Muscle layer of duodenum (tissue), 2 donors: Measurements from ENCODE around the gene TMEM131.
"Not testable (repeated sequence)": the region's sequence is repeated elsewhere in the genome, so short reads cannot be mapped to it uniquely, and the experiment has no call there.

Source experiments
- H3K27ac ChIP-seq: one replicate; pipeline ENCODE4 v1.7.0; 2013; ENCODE audit warnings: mild to moderate bottlenecking, low read length
- H3K27me3 ChIP-seq: one replicate; pipeline ENCODE4 v1.7.0; 2013; ENCODE audit warnings: low read depth, mild to moderate bottlenecking, control low read depth, low read length
- H3K36me3 ChIP-seq, 2 donors: one replicate each; pipeline ENCODE4 v1.7.0; 2013; ENCODE audit warnings: low read length in 2 of 2, control low read depth in 1 of 2, mild to moderate bottlenecking in 1 of 2; ENCODE audit not compliant: insufficient read depth in 2 of 2, control insufficient read depth in 1 of 2
- H3K4me1 ChIP-seq, 2 donors: one replicate each; pipeline ENCODE4 v1.7.0; 2013; ENCODE audit warnings: low read length in 2 of 2, mild to moderate bottlenecking in 2 of 2, control low read depth in 1 of 2, moderate library complexity in 1 of 2; ENCODE audit not compliant: insufficient read depth in 2 of 2, control insufficient read depth in 1 of 2
- H3K4me3 ChIP-seq, 2 donors: one replicate each; pipeline ENCODE4 v1.7.0; 2013; ENCODE audit warnings: low read length in 2 of 2, low read depth in 1 of 2, mild to moderate bottlenecking in 1 of 2
- H3K9me3 ChIP-seq, 2 donors: one replicate each; pipeline ENCODE4 v1.7.0; 2013; ENCODE audit warnings: low read length in 2 of 2, control low read depth in 1 of 2, mild to moderate bottlenecking in 1 of 2; ENCODE audit not compliant: control insufficient read depth in 1 of 2
- donor health status: healthy.

The TMEM131 gene

DNA sequence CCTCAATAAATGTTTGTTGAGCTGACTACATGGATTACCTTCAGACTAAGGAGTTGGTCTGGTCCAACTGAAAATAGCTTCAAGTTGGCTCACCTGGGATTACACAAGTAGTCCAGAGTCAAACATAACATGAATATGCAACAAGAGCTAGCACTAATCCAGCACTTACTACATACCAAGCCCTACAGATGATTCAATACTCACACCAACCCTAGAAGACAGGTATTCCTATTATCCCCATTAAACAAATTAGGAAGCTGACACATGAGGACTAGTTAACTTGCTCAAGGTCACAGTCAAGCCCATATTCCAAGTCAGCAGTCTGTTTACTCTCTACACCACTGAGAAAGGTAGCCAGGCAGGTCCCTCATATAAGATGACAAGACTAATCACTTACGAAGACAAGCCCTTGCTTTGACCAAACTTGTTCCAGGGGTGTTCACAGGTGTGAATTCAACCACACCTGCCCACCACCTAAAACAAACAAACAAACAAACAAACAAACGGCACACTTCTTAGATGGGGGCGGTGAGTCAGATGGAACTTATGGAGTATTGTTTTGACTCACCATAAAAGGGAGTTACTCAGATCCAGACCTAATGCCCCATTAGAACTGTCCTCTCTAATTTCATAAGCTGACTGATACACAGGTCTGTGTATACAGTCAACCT is 29.1 kb downstream of the TMEM131 start:
- Histone ChIP-seq H3K27me3 (no peaks in the 10 kb centered on the region), H3K36me3 (no peaks in the 10 kb centered on the region), H3K4me3 (no peak overlapping the region), H3K9me3 (no peaks in the 10 kb centered on the region), H3K27ac (no peak overlapping the region), H3K4me1 (peaks cover 0 to 26% of the 10 kb centered on the region in 2 donors)

DNA sequence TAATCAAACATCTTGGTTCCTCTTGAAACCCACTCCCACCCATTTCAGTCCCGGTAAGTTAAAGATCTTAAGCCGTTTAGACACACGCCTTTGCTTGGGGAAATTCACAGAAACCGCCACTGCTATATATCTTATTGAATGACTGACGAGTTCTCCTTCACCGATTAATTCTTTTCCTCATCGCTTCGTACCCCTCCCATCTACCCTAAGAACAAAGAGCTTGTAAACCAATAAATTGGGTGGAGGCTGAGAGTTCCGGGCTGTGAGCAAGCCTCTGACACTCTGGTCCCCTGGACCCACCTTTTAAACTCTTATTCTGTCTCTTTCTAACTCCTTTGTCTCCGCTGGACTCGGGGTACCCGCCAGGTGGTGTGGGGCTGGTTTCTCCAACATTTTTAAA is 30.6 kb downstream of the TMEM131 start:
- H3K36me3 ChIP-seq = no peaks in the 10 kb centered on the region
- H3K4me3 ChIP-seq = no peak overlapping the region
- no peaks in the 10 kb centered on the region for H3K9me3 ChIP-seq
- peaks cover 0 to 20% of the 10 kb centered on the region in 2 donors for H3K4me1 ChIP-seq
- H3K27ac ChIP-seq = no peak overlapping the region
- no peaks in the 10 kb centered on the region for H3K27me3 ChIP-seq

DNA sequence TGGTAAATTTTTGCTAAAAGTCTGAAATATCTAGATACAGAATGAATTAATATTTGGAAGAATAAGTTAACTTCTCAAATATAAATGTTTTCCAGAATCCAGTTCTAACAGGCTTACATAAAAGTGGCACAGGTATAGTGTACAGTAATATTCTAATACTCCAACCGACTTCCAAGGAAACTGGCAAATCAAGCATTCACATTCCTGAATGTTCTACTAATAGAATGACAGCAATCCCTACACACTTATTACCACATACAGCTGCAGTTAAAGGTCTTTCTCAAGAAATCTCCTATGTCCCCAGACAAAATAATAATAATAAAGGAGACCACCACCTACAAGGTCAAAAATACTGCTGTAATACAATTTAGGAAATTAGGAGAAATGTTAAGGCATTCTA is 31.9 kb downstream of the TMEM131 start:
- no peak overlapping the region for H3K27ac ChIP-seq
- H3K36me3 ChIP-seq = no peaks in the 10 kb centered on the region
- H3K9me3 ChIP-seq = no peaks in the 10 kb centered on the region
- H3K4me3 ChIP-seq = no peak overlapping the region
- peaks cover 0 to 10% of the 10 kb centered on the region in 2 donors for H3K4me1 ChIP-seq
- no peaks in the 10 kb centered on the region for H3K27me3 ChIP-seq

GRCh38 chr2:97963079-97963406 is 32.7 kb downstream of the TMEM131 start:
- no peak overlapping the region for H3K27ac ChIP-seq
- peaks cover 0 to 10% of the 10 kb centered on the region in 2 donors for H3K4me1 ChIP-seq
- no peak overlapping the region for H3K4me3 ChIP-seq
- no peaks in the 10 kb centered on the region for H3K9me3 ChIP-seq
- H3K36me3 ChIP-seq = no peaks in the 10 kb centered on the region
- no peaks in the 10 kb centered on the region for H3K27me3 ChIP-seq

DNA sequence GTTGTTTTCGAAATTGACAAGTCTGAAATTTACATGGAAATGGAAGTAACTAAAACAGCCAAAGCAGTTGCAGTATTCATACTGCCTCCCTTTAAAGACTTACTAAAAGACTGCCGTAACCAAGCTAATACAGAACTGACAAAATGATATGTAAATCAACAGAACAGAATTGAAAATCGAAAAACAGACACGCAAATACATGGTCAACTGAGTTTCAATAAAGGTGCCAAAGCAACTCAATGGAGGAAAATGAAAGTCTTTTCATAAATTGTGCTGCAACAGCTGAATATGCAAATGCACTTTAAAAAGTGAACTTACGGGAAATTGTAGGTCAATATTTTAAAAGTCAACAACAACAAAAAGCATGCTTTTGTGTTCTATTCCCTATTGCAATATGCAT is 34.2 kb downstream of the TMEM131 start:
- no peak overlapping the region for H3K4me3 ChIP-seq
- H3K9me3 ChIP-seq = no peaks in the 10 kb centered on the region
- H3K27ac ChIP-seq = no peak overlapping the region
- H3K4me1 ChIP-seq = peaks cover 0 to 7% of the 10 kb centered on the region in 2 donors
- H3K36me3 ChIP-seq = no peaks in the 10 kb centered on the region
- no peaks in the 10 kb centered on the region for H3K27me3 ChIP-seq

DNA sequence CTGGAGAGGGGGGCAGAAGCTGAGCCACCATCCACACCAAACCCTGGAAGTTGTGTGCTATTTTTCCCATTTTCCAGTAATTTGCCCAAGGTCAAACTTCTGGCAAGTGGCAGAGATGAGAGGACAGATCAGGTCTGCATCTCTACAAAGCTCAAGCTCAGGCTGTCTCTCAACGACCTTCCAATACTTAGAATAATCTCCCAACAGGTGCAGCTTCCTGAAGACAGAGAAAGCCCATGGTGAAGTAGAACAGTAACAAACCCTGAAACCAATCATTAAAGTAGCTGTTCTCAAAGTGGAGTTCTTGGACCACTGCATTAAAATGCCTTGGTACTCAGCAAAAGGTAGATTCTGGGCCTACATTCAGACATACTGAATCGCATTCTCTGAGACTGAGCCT is 37.6 kb downstream of the TMEM131 start:
- no peaks in the 10 kb centered on the region for H3K4me1 ChIP-seq
- no peaks in the 10 kb centered on the region for H3K36me3 ChIP-seq
- no peaks in the 10 kb centered on the region for H3K9me3 ChIP-seq
- no peaks in the 10 kb centered on the region for H3K27me3 ChIP-seq
- H3K27ac ChIP-seq = no peak overlapping the region
- no peak overlapping the region for H3K4me3 ChIP-seq

DNA sequence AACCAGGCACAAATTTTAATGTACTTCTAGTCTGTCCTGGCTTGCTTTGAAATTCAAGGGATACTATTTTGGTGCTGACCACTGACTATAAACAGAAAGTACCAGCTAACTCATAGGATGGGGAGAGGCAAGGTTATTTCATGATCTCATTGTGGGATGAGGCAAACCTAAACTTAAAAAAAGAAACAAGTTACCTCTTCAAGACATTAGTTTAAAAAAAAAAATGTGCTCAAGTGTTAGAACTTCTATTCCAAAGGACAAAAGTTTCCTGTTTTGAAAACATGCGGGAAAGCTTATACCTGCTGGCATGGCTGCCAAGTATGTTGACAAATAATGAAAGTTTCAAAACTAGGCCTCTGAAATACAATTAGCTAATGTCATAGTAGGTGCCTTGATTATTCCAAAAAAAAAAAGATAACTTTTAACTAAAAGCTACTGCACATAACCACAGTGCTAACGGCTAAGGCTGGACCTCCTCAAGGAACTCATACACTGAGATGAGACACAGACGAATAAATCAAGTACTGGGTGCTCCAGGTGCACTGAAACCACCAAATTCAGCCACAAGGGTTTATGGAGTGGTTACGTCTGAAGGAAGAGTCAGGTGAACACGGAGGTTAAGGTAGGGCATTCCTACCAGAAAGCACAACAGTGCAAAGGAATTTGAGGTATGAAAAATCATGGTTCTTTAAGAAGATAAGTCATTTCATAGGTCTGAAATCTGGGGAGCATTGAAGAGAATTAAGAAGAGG is 38.1 kb downstream of the TMEM131 start:
- Histone ChIP-seq H3K27me3 (no peaks in the 10 kb centered on the region), H3K9me3 (no peaks in the 10 kb centered on the region), H3K4me1 (no peaks in the 10 kb centered on the region), H3K4me3 (no peak overlapping the region), H3K36me3 (no peaks in the 10 kb centered on the region), H3K27ac (no peak overlapping the region)

GRCh38 chr2:97956753-97957152 is 39.0 kb downstream of the TMEM131 start:
- H3K27ac ChIP-seq, H3K4me3 ChIP-seq, H3K9me3 ChIP-seq, H3K36me3 ChIP-seq, H3K27me3 ChIP-seq, H3K4me1 ChIP-seq: not testable (repeated sequence)

GRCh38 chr2:97953853-97954252 is 41.9 kb downstream of the TMEM131 start:
- Histone ChIP-seq H3K9me3 (no peaks in the 10 kb centered on the region), H3K36me3 (no peaks in the 10 kb centered on the region)

DNA sequence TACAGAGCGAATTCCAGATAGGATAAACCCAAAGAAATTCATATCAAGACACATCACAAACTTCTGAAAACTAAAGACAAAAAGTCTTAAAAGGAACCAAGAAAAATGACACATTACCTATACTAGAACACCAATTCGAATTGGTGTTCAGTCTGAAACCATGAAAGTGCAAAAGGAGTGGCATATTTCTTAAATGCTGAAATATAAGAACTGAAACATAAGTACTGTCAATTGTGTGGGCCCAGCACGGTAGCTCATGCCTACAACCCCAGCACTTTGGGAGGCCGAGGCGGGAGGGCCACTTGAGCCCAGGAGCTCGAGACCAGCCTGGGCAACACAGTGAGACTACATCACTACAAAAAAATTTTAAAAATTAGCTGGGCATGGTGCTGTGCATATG is 43.4 kb downstream of the TMEM131 start:
- H3K9me3 ChIP-seq = no peaks in the 10 kb centered on the region
- no peak overlapping the region for H3K27ac ChIP-seq
- no peaks in the 10 kb centered on the region for H3K27me3 ChIP-seq
- no peak overlapping the region for H3K4me3 ChIP-seq
- no peaks in the 10 kb centered on the region for H3K4me1 ChIP-seq
- no peaks in the 10 kb centered on the region for H3K36me3 ChIP-seq

More at GRCh38 chr2:97953853-97954252, 41.9 kb downstream of the TMEM131 start:
- Histone ChIP-seq H3K27me3 (no peaks in the 10 kb centered on the region), H3K4me3 (no peak overlapping the region), H3K27ac (no peak overlapping the region), H3K4me1 (no peaks in the 10 kb centered on the region)

GRCh38 chr2:97951155-97951680 is 44.5 kb downstream of the TMEM131 start:
- H3K36me3 ChIP-seq = no peaks in the 10 kb centered on the region
- H3K27me3 ChIP-seq = no peaks in the 10 kb centered on the region
- H3K27ac ChIP-seq = no peak overlapping the region
- no peaks in the 10 kb centered on the region for H3K9me3 ChIP-seq
- H3K4me3 ChIP-seq = no peak overlapping the region
- H3K4me1 ChIP-seq = no peaks in the 10 kb centered on the region
